Skeletal muscle satellite cell (primary cell): ENCODE results near the gene C1QB. TPM values are rescaled to one million over a fixed set of nuclear protein-coding genes. Genes with fewer than 3 reads are reported as not detected.
"Not testable (repeated sequence)": the region's sequence is repeated elsewhere in the genome, so short reads cannot be mapped to it uniquely, and the experiment has no call there.

Source experiments
- H3K27me3 ChIP-seq: 2 replicates; pipeline ENCODE4 v1.7.0; 2013; ENCODE audit warnings: low read length; ENCODE audit not compliant: control insufficient read depth, insufficient read depth
- H3K36me3 ChIP-seq: 2 replicates; pipeline ENCODE4 v1.7.0; 2013; ENCODE audit warnings: mild to moderate bottlenecking, control low read depth, low read length; ENCODE audit not compliant: insufficient read depth
- H3K4me1 ChIP-seq: 2 replicates; pipeline ENCODE4 v1.7.0; 2013; ENCODE audit warnings: low read length; ENCODE audit not compliant: control insufficient read depth, insufficient read depth
- H3K4me2 ChIP-seq: 2 replicates; pipeline ENCODE4 v1.7.0; 2013; ENCODE audit warnings: mild to moderate bottlenecking, low read length
- H3K4me3 ChIP-seq: 2 replicates; pipeline ENCODE4 v1.7.0; 2013; ENCODE audit warnings: low read length
- H3K9ac ChIP-seq: 2 replicates; pipeline ENCODE4 v1.7.0; 2013; ENCODE audit warnings: mild to moderate bottlenecking, low read depth, low read length, moderate library complexity
- H3K9me3 ChIP-seq: replicated peaks from 2 replicates; pipeline ENCODE4 v1.7.0; 2013; ENCODE audit warnings: mild to moderate bottlenecking, control low read depth, low read length
- small RNA-seq: library from RNA; depleted of rRNA; stranded (forward); fragments of <200 nt; gene quantifications from one replicate; pipeline ENCODE3, GENCODE V24; 2012

The C1QB gene

GRCh38 chr1:22705586-22705985 is 52.5 kb downstream of the C1QB start:
- no peak overlapping the region for H3K4me3 ChIP-seq
- no peaks in the 10 kb centered on the region for H3K9me3 ChIP-seq
- H3K27me3 ChIP-seq = no peaks in the 10 kb centered on the region
- H3K9ac ChIP-seq = no peak overlapping the region
- H3K4me1 ChIP-seq = peaks cover 5% of the 10 kb centered on the region
- no peak overlapping the region for H3K4me2 ChIP-seq
- H3K36me3 ChIP-seq = no peaks in the 10 kb centered on the region

DNA sequence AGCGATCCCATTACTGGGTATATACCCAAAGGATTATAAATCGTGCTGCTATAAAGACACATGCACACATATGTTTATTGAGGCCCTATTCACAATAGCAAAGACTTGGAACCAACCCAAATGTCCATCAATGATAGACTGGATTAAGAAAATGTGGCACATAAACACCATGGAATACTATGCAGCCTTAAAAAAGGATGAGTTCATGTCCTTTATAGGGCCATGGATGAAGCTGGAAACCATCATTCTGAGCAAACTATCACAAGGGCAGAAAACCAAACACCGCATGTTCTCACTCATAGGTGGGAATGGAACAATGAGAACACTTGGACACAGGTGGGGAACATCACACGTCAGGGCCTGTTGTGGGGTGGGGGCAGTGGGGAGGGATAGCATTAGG is 53.1 kb downstream of the C1QB start:
- not testable (repeated sequence) for H3K27me3 ChIP-seq, H3K4me3 ChIP-seq, H3K9me3 ChIP-seq, H3K4me1 ChIP-seq, H3K4me2 ChIP-seq, H3K9ac ChIP-seq, H3K36me3 ChIP-seq

- no peak overlapping the region for H3K4me2 ChIP-seq
Measured at GRCh38 chr1:22708777-22709176, 55.7 kb downstream of the C1QB start.

GRCh38 chr1:22709227-22709626 is 56.2 kb downstream of the C1QB start:
- H3K27me3 ChIP-seq = no peaks in the 10 kb centered on the region
- H3K36me3 ChIP-seq = no peaks in the 10 kb centered on the region

More at GRCh38 chr1:22708777-22709176, 55.7 kb downstream of the C1QB start:
- no peaks in the 10 kb centered on the region for H3K36me3 ChIP-seq
- H3K4me3 ChIP-seq = no peak overlapping the region
- H3K4me1 ChIP-seq = peaks cover 16% of the 10 kb centered on the region
- H3K9me3 ChIP-seq = no peaks in the 10 kb centered on the region
- no peak overlapping the region for H3K9ac ChIP-seq
- no peaks in the 10 kb centered on the region for H3K27me3 ChIP-seq

GRCh38 chr1:22709891-22710700 is 57.1 kb downstream of the C1QB start:
- no peaks in the 10 kb centered on the region for H3K36me3 ChIP-seq
- H3K4me2 ChIP-seq = peak overlapping the region; percentile 91
- no peaks in the 10 kb centered on the region for H3K9me3 ChIP-seq
- H3K9ac ChIP-seq = peak overlapping the region; percentile 73
- no peaks in the 10 kb centered on the region for H3K27me3 ChIP-seq
- peak overlapping the region; percentile 71 for H3K4me3 ChIP-seq
- peaks cover 16% of the 10 kb centered on the region for H3K4me1 ChIP-seq

More at GRCh38 chr1:22709227-22709626, 56.2 kb downstream of the C1QB start:
- H3K9me3 ChIP-seq = no peaks in the 10 kb centered on the region
- no peak overlapping the region for H3K9ac ChIP-seq
- H3K4me2 ChIP-seq = no peak overlapping the region
- no peak overlapping the region for H3K4me3 ChIP-seq
- peaks cover 16% of the 10 kb centered on the region for H3K4me1 ChIP-seq

GRCh38 chr1:22710701-22711049 is 57.6 kb downstream of the C1QB start, which contains the start of gene EPHB2:
TSS of gene EPHB2 (plus strand) at chr1:22710839. CDS start at chr1:22710983, 144 bp downstream.
- H3K27me3 ChIP-seq = no peaks in the 10 kb centered on the region
- peak within 1 kb of the TSS; percentile 71 for H3K4me3 ChIP-seq

GRCh38 chr1:22711071-22711470 is 58.0 kb downstream of the C1QB start:
- Histone ChIP-seq H3K9me3 (no peaks in the 10 kb centered on the region), H3K36me3 (no peaks in the 10 kb centered on the region), H3K27me3 (no peaks in the 10 kb centered on the region), H3K4me3 (peak overlapping the region; percentile 71), H3K4me2 (peak overlapping the region; percentile 91), H3K9ac (no peak overlapping the region), H3K4me1 (peaks cover 16% of the 10 kb centered on the region)

More at GRCh38 chr1:22710701-22711049, 57.6 kb downstream of the C1QB start, which contains the start of gene EPHB2:
- peak within 1 kb of the TSS; percentile 73 for H3K9ac ChIP-seq
- no peaks in the 10 kb centered on the region for H3K36me3 ChIP-seq
- no peaks in the 10 kb centered on the region for H3K9me3 ChIP-seq
- H3K4me1 ChIP-seq = peaks cover 16% of the 10 kb centered on the region
- peak within 1 kb of the TSS; percentile 91 for H3K4me2 ChIP-seq

Small RNA genes lying within 50 kb of the gene (small RNA-seq; reads per million reads assigned to genes)
- not detected for gene MIR6127
